GM12878 (cell line): ENCODE data around the gene SEMA5A. TPM values are rescaled to one million over a fixed set of nuclear protein-coding genes. Genes with fewer than 3 reads are reported as not detected.

Experiments
- ATAC-seq: fragments of 200-7000 bp; cut with Tn5 transposase; 3 replicates; pipeline ENCODE4 v1.9.1; 2020; ENCODE audit warnings: mild to moderate bottlenecking, moderate library complexity
- BruUV-seq: library from RNA; stranded (reverse); fragments of 400-500 nt; replicated peaks from 2 replicates; lab custom pipeline; 2021; lab: Mats Ljungman, UMichigan
- CTCF ChIA-PET: fragments of 300-600 bp; sonication (Branson Sonifier 250); formaldehyde crosslinking; extraction: SDS; loops from one replicate; lab custom pipeline; 2021; ENCODE audit warnings: inconsistent platforms; lab: Yijun Ruan, JAX
- POLR2A ChIA-PET: fragments of 350-600 bp; formaldehyde crosslinking; extraction: SDS; loops from one replicate; lab custom pipeline; 2021; ENCODE audit warnings: inconsistent platforms; lab: Charles Lee
- RAD21 ChIA-PET: fragments of 300-600 bp; sonication (Branson Sonifier 250); formaldehyde crosslinking; loops from one replicate; lab custom pipeline; 2023; ENCODE audit warnings: antibody characterized with exemption; ENCODE audit not compliant: unreplicated experiment; lab: Charles Lee
- SMC1A ChIA-PET: fragments of 300-600 bp; sonication (Branson Sonifier 250); formaldehyde crosslinking; loops from one replicate; lab custom pipeline; 2023; ENCODE audit not compliant: unreplicated experiment, uncharacterized antibody; lab: Charles Lee
- DNase-seq: peaks from one replicate; pipeline ENCODE4 v3.0.0-alpha.2; 2011; ENCODE audit warnings: low read depth, low spot score
- FAIRE-seq: peaks from 3 replicates; lab custom pipeline; 2011; peaks lifted over from hg19 to GRCh38; lab: Jason Lieb, UNC
- H2AFZ ChIP-seq: 2 replicates; pipeline ENCODE4 v1.6.0; 2011; ENCODE audit warnings: low read depth, low read length, control low read depth; ENCODE audit not compliant: control insufficient read depth
- H3K27ac ChIP-seq: 2 replicates; pipeline ENCODE4 v1.5.1; 2011; ENCODE audit warnings: control low read depth; ENCODE audit not compliant: control insufficient read depth, insufficient read depth
- H3K27me3 ChIP-seq, 2 experiments: replicated peaks in 1 of 2; 2 replicates each; pipeline versions ENCODE4 v1.6.0 to v1.6.1; 2011; ENCODE audit warnings: low read length in 1 of 2; ENCODE audit not compliant: control insufficient read depth in 2 of 2, insufficient read depth in 2 of 2
- H3K36me3 ChIP-seq, 2 experiments: 2 replicates each; pipeline ENCODE4 v1.5.1; 2011; ENCODE audit warnings: low read length in 1 of 2; ENCODE audit not compliant: control insufficient read depth in 2 of 2, insufficient read depth in 2 of 2
- H3K4me1 ChIP-seq: 2 replicates; pipeline ENCODE4 v1.6.1; 2011; ENCODE audit warnings: mild to moderate bottlenecking, low read length, moderate library complexity, mixed read lengths; ENCODE audit not compliant: control insufficient read depth, insufficient read depth
- H3K4me2 ChIP-seq: 2 replicates; pipeline ENCODE4 v1.6.0; 2011; ENCODE audit warnings: control low read depth; ENCODE audit not compliant: control insufficient read depth, insufficient read depth
- H3K4me3 ChIP-seq: fragments of 200-600 bp; sonication (generic); 2 replicates; pipeline ENCODE4 v1.5.1; 2016
- H3K79me2 ChIP-seq: 2 replicates; pipeline ENCODE4 v1.6.0; 2011; ENCODE audit warnings: low read length; ENCODE audit not compliant: control insufficient read depth, insufficient read depth
- H3K9ac ChIP-seq: 2 replicates; pipeline ENCODE4 v1.8.0; 2011; ENCODE audit warnings: low read length, control low read depth, mixed read lengths; ENCODE audit not compliant: control insufficient read depth, insufficient read depth
- H3K9me3 ChIP-seq: replicated peaks from 3 replicates; pipeline ENCODE4 v1.5.1; 2011; ENCODE audit warnings: mild to moderate bottlenecking, low read length; ENCODE audit not compliant: control insufficient read depth, insufficient read depth
- H4K20me1 ChIP-seq: 2 replicates; pipeline ENCODE4 v1.6.0; 2011; ENCODE audit not compliant: control insufficient read depth, insufficient read depth
- HDAC6 ChIP-seq: fragments of 200-600 bp; sonication (generic); IDR thresholded peaks from one replicate; pipeline ENCODE4 v1.8.0; 2017; ENCODE audit warnings: antibody characterized with exemption; ENCODE audit not compliant: unreplicated experiment
- HDGF ChIP-seq: fragments of 450-650 bp; IDR thresholded peaks from 2 replicates; pipeline ENCODE4 v1.6.1; 2016; ENCODE audit warnings: antibody characterized with exemption
- IKZF1 ChIP-seq: fragments of 450-650 bp; conservative IDR thresholded peaks from 2 replicates; pipeline ENCODE4 v1.6.1; 2017; ENCODE audit warnings: antibody characterized with exemption, mild to moderate bottlenecking
- IKZF2 ChIP-seq, 2 experiments: fragments of 450-650 bp; IDR thresholded peaks; 2 replicates each; pipeline ENCODE4 v1.6.1; 2017; ENCODE audit warnings: mild to moderate bottlenecking in 2 of 2, moderate library complexity in 2 of 2
- MXI1 ChIP-seq: fragments of 150-350 bp; IDR thresholded peaks from 2 replicates; pipeline ENCODE4 v1.6.1; 2011; ENCODE audit warnings: low read depth, mild to moderate bottlenecking, inconsistent platforms, low read length, improper control_type of control experiment
- POLR2A ChIP-seq: IDR thresholded peaks from 2 replicates; pipeline ENCODE4 v1.6.1; 2011; ENCODE audit warnings: low read depth, mild to moderate bottlenecking, low read length
- SUPT20H ChIP-seq: IDR thresholded peaks from 2 replicates; pipeline ENCODE4 v1.6.1; 2011; ENCODE audit warnings: low read depth, mild to moderate bottlenecking, low read length, moderate library complexity, borderline replicate concordance; ENCODE audit not compliant: control insufficient read depth
- WRNIP1 ChIP-seq: IDR thresholded peaks from 2 replicates; pipeline ENCODE4 v1.6.1; 2011; ENCODE audit warnings: low read depth, low read length, improper control_type of control experiment, borderline replicate concordance
- ZNF207 ChIP-seq: fragments of 450-650 bp; IDR thresholded peaks from 2 replicates; pipeline ENCODE4 v1.6.1; 2014; ENCODE audit warnings: antibody characterized with exemption, mild to moderate bottlenecking, borderline replicate concordance
- ZNF592 ChIP-seq: fragments of 450-650 bp; IDR thresholded peaks from 2 replicates; pipeline ENCODE4 v1.6.1; 2017; ENCODE audit warnings: mild to moderate bottlenecking, moderate library complexity
- WGBS: methylation state at CpG from one replicate; pipeline ENCODE4 v1.1.6; 2016; ENCODE audit warnings: low lambda C conversion rate; ENCODE audit not compliant: insufficient replicate concordance, insufficient coverage; ENCODE audit errors: missing lambda C conversion rate; 5-methylcytosine and 5-hydroxymethylcytosine counted together
- in situ Hi-C: fragments of 300-500 bp; cut with MboI; formaldehyde crosslinking; loops from 9 replicates; pipeline ENCODE4 v1.14.3; 2018; ENCODE audit warnings: mixed read lengths
- intact Hi-C: fragments of 100-400 bp; cut with micrococcal nuclease; formaldehyde crosslinking; loops from one replicate; pipeline ENCODE4 v1.14.2; 2022; ENCODE audit not compliant: unreplicated experiment
- polyA plus RNA-seq, 11 experiments: library from polyadenylated mRNA; depleted of rRNA in 4 of 11; unstranded in 6 of 11; stranded (reverse) in 5 of 11; fragments of >200 nt; fragmentation: Nextera tagmentation in 4 of 11; fragmentation: Illumina TruSeq in 1 of 11; extraction: Ambion mirVana in 4 of 11; extraction: Trizol in 1 of 11; gene quantifications; 1 replicate in 1 of 11; 2 replicates in 10 of 11; pipeline versions ENCODE4 v1.2.1 to v1.2.3, GENCODE V29; 2011 to 2016; ENCODE audit warnings: inconsistent platforms in 2 of 11, missing spikeins in 2 of 11, low read depth in 1 of 11
- total RNA-seq, 4 experiments: library from RNA; depleted of rRNA in 3 of 4; stranded (reverse); fragments of >200 nt in 3 of 4; fragmentation: Illumina TruSeq in 1 of 4; extraction: Trizol in 1 of 4; gene quantifications; 2 replicates each; pipeline versions ENCODE4 v1.2.1 to v1.2.3, GENCODE V29; 2013 to 2021
- TF ChIP-seq, protein P1 (sequence below): fragments of 450-650 bp; conservative IDR thresholded peaks from 2 replicates; pipeline ENCODE4 v1.6.1; 2017; ENCODE audit warnings: mild to moderate bottlenecking, moderate library complexity
- TF ChIP-seq, protein P2 (sequence below): IDR thresholded peaks from 2 replicates; pipeline ENCODE4 v1.6.1; 2012; ENCODE audit warnings: low read depth, low read length, improper control_type of control experiment

Gene SEMA5A
- total and polyA plus RNA-seq, 10 of the 15 experiments (the other 5 are each of a cell fraction or from before 2014, with no cell fraction given): 0.03 to 2.4 (median 0.09) TPM; not detected in 1

DNA sequence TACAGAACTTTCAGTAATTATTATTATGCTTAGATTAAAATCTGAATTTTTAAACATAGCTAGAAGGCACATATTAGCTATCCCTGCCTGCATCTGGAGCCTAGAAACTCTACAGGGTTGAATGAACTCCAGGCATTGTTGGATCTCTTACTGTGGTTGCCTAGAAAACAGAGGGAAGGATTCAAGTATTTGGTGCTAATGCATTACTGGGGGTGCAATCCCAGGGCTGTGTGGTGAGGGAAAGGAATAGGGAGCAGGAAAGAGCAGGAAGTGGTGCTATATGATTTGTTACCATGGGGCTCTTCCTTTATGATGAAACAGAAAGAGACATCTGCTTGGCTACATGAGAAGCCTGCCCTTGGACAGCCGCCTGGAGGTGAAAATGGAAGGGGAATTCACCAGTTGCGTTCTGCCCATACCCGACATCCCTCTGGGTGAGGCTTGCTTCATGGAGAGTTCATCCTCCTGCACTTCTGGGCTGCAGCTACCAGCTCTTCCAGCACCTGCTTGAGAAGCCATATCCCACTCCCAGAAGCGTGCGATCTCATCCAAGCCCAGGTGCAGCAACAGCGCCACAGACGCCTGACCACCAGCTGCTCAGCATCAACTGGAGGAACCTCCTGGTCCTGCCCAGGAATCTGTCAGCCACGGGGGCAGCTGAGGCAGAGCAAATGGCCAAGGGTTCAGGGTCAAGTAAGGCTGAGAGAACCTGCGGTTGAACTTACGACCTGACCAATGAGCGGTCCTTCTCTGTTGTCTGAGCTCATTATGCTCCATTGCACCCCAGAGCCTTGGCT, 362.8 kb downstream of the SEMA5A start:
- H3K4me2 ChIP-seq: no peak overlapping the region
- no peak overlapping the region for H3K4me3 ChIP-seq
- H3K9ac ChIP-seq: no peak overlapping the region
- H3K27ac ChIP-seq: no peak overlapping the region
- POLR2A ChIA-PET: no interaction called here
- in situ Hi-C loops: no loop called here
- no peaks in the 10 kb centered on the region for H3K9me3 ChIP-seq
- no TSS peak for BruUV-seq
- no peaks in the 10 kb centered on the region for H3K36me3 ChIP-seq
- TF ChIP-seq IKZF2 (IDR thresholded peaks at IDR 0.05): no peak
- no peak for TF ChIP-seq SUPT20H
- no peak for TF ChIP-seq HDAC6
- TF ChIP-seq, protein P1, sequence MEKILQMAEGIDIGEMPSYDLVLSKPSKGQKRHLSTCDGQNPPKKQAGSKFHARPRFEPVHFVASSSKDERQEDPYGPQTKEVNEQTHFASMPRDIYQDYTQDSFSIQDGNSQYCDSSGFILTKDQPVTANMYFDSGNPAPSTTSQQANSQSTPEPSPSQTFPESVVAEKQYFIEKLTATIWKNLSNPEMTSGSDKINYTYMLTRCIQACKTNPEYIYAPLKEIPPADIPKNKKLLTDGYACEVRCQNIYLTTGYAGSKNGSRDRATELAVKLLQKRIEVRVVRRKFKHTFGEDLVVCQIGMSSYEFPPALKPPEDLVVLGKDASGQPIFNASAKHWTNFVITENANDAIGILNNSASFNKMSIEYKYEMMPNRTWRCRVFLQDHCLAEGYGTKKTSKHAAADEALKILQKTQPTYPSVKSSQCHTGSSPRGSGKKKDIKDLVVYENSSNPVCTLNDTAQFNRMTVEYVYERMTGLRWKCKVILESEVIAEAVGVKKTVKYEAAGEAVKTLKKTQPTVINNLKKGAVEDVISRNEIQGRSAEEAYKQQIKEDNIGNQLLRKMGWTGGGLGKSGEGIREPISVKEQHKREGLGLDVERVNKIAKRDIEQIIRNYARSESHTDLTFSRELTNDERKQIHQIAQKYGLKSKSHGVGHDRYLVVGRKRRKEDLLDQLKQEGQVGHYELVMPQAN: no peak
- no peak for TF ChIP-seq WRNIP1
- TF ChIP-seq IKZF1: no peak
- TF ChIP-seq POLR2A: no peak
- TF ChIP-seq MXI1: no peak
- TF ChIP-seq ZNF592: no peak
- TF ChIP-seq ZNF207: no peak
- TF ChIP-seq, protein P2, sequence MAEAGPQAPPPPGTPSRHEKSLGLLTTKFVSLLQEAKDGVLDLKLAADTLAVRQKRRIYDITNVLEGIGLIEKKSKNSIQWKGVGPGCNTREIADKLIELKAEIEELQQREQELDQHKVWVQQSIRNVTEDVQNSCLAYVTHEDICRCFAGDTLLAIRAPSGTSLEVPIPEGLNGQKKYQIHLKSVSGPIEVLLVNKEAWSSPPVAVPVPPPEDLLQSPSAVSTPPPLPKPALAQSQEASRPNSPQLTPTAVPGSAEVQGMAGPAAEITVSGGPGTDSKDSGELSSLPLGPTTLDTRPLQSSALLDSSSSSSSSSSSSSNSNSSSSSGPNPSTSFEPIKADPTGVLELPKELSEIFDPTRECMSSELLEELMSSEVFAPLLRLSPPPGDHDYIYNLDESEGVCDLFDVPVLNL: no peak
- TF ChIP-seq HDGF: no peak
- CTCF ChIA-PET: no interaction called here
- no peaks in the 10 kb centered on the region for H4K20me1 ChIP-seq
- H3K27me3 ChIP-seq: no peaks in the 10 kb centered on the region
- SMC1A ChIA-PET: interaction anchor here (0.8 to 1.3 kb wide), 2 partner anchors 15 to 26 kb away, joined by 3 read pairs; no protein-coding TSS in a partner anchor
- FAIRE-seq (no peak), DNase-seq (no peak), ATAC-seq (no peak)
- RAD21 ChIA-PET: no interaction called here
- H3K4me1 ChIP-seq: no peaks in the 10 kb centered on the region
- WGBS: 67% methylated on average over 11 of the region's 11 CpGs
- no peaks in the 10 kb centered on the region for H3K79me2 ChIP-seq
- intact Hi-C loops: no loop called here
- no peak overlapping the region for H2AFZ ChIP-seq
